NT2/D1 (cell line): Measurements from ENCODE around the gene NPAS2.

Experiments
- SUZ12 ChIP-seq: IDR thresholded peaks from 2 replicates; pipeline ENCODE4 v1.6.1; 2011; ENCODE audit not compliant: insufficient read length, insufficient read depth; ENCODE audit errors: extremely low read depth
- YY1 ChIP-seq: IDR thresholded peaks from 2 replicates; pipeline ENCODE4 v1.6.1; 2011; ENCODE audit not compliant: insufficient read length, insufficient read depth
- ZNF274 ChIP-seq: IDR thresholded peaks from 2 replicates; pipeline ENCODE4 v1.6.1; 2011; ENCODE audit warnings: mild to moderate bottlenecking, low read depth, low read length

DNA sequence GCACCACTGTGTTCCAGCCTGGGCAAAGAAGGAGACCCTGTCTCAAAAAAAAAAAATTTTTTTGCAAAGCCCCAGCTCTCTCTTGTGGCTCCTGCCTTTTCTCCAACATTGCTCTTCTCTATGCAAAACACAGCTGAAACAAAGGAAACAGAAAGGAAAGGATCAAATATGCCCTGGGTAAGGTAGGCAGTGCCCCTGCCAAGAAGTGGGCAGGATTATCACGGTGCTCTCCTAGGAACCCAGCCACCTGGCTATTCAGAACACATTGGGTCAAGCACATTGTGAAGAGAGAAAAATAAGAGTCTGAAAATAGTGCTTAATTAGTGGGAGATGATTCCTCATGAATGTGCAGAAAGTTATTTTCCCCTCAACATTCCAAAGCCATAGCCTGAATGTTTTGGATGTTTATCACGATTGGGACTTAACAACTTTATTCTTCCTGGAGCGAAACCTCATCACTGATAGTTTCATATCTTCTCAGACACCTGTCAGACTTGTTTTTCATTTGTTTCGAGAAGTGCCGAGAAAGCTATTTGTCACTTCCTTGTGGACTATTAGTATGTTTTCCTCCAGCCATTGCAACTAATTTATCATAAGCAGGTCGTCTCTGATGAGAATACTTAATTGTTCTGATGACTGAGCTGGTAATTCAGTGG is 139.4 kb downstream of the NPAS2 start:
- TF ChIP-seq YY1: no peak
- no peak for TF ChIP-seq SUZ12
- TF ChIP-seq ZNF274: no peak
